ENCODE data around the gene TMEM273.

TMEM273 gene

DNA sequence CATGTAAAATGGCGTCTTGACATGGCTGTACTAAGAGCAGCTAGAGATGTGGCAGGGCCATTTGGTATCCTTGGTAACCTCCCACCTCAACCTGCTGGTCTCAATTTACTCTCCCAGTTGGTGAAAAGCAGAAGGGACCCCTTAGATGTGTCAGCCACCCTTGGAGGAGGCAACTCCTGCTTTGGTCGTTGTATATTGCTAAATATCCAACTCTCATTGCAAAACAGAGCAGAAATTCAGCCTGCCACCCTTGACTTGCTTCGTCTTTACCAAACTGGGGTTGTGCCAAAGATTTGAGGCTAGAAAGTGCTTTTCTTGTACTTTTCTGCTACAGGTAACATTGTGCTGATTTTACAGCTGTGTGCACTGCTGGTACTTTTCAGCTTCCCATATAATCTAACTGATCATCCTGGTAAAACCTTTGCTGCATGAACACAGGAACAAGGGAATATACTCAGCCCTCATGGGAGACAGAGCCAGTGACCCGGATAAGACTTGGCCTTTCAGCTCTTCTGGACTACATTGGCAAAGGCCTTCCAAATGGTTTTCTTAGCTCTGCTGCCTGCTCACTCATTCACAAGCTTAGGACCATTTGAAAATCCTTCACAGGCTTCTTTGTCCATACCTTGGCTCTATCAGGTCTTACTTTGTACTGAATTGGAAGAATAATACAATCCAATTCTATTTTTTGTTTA lies 70.7 kb downstream of the TMEM273 start:
- DNase-seq (ENCODE audit: low read depth in 1 of 2, low spot score in 1 of 2): no peak

DNA sequence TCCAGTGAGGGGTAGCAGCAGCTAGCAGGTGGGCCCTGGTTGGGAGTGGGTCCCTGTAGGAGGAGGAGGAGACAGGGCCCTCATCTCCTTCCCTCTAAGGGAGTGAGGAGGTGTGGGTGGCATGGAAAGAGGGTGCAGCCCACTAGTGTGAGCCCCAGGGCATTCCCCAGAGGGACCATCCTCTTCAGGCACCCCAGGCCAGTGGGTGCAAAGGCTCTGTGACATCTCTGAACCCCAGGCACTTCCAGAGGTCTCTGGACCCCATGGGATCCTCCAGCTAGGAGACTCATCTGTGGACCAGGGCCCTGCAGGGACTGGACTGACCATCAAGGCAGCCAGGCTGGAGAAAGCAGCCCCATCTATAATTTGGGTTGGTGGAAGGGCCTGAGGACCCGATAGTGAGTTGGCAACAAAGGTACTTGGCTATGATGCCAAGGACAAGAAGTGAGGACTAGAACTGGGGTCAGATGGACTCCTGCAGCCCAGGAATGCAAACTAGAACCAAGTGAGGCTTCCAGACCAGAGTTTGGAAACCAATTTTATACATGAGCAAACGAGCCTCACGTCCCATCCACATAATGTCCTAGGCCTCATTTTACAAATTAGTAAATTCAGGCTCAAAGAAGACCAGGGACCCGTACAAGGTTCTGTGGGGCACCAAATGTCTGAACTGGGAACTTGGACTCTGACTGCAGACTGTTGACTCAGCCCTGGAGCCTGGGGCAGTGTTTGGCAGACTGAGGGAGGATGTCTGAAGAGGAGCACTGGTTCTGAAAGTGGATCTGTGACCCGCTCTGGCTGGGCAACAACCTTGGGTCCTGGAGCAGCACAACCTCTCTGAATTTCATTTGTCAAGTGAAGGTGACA lies 71.4 kb downstream of the TMEM273 start:
- no peak for DNase-seq (ENCODE audit: low read depth in 1 of 2, low spot score in 1 of 2)

- DNase-seq (ENCODE audit: low read depth in 1 of 2, low spot score in 1 of 2): no peak
These were observed 72.2 kb downstream of the TMEM273 start for GRCh38 chr10:49115796-49116508.

GRCh38 chr10:49115015-49115795 lies 73.0 kb downstream of the TMEM273 start, which contains the start of gene VSTM4:
VSTM4 (minus strand) TSS chr10:49115522; CDS start chr10:49115485, 37 bp downstream.
- DNase-seq (ENCODE audit: low read depth in 1 of 2, low spot score in 1 of 2): no peak

- DNase-seq (ENCODE audit: low read depth in 1 of 2, low spot score in 1 of 2): no peak
These were observed 73.5 kb downstream of the TMEM273 start for GRCh38 chr10:49114718-49115014.

DNA sequence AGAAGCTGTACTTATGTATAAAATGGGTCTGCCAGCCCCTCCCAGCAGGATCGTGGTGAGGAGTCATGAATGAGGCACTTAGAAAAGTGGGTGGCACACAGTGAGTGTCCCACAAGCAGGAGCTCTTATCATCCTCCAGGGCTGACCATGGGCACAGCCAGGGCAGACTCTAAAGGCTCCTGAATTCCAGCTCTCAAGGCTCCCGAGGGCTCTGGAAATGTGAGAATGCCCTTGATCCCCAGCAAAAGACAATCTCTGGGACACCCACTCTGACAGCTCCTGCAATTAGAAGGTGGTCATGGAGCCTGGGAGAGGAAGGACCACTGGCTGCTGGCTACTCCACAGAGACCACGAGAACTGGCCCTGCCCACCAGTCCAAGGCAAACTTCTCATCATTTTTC lies 74.5 kb downstream of the TMEM273 start:
- no peak for DNase-seq (ENCODE audit: low read depth in 1 of 2, low spot score in 1 of 2)

DNA sequence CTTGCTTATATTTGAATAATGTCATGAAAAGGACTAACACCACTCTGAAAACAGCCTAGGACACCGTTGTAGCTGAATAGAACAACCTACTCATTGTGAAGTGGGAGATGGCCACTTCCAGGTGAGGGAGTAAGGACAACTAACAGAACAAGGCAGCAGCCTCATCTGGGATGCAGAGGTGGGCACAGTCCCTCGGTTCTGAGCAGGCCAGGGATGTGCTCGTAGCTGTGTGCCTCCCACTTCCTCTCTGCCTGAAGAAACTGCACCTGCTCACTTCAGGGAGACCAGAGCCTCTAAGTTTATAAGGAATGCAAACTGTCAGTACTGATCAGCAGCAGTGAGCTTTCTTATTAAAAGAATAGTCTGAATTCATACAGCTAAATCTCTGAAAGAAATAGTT lies 75.3 kb downstream of the TMEM273 start:
- no peak for DNase-seq (ENCODE audit: low read depth in 1 of 2, low spot score in 1 of 2)

DNA sequence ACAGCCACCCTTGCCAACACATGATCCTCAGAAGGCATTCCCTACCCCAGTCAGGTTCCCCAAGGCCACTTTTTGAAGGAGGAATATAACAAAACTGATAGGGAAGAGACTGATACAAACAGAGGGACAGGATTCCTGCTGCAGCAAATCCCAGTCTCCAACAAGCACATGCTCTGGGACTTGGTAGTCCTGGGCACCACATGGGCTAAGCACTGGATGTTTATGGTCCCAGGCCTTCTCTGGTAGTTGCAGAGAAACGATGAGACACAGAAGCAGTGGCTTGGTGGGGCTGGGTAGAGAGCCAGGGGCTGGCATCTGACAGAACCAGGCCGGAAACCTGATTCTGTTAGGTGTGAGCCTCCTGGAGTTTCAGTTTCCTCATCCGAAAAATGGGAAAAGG lies 76.1 kb downstream of the TMEM273 start:
- no peak for DNase-seq (ENCODE audit: low read depth in 1 of 2, low spot score in 1 of 2)

GRCh38 chr10:49111320-49111698 lies 76.9 kb downstream of the TMEM273 start:
- DNase-seq (ENCODE audit: low read depth in 1 of 2, low spot score in 1 of 2): no peak

DNA sequence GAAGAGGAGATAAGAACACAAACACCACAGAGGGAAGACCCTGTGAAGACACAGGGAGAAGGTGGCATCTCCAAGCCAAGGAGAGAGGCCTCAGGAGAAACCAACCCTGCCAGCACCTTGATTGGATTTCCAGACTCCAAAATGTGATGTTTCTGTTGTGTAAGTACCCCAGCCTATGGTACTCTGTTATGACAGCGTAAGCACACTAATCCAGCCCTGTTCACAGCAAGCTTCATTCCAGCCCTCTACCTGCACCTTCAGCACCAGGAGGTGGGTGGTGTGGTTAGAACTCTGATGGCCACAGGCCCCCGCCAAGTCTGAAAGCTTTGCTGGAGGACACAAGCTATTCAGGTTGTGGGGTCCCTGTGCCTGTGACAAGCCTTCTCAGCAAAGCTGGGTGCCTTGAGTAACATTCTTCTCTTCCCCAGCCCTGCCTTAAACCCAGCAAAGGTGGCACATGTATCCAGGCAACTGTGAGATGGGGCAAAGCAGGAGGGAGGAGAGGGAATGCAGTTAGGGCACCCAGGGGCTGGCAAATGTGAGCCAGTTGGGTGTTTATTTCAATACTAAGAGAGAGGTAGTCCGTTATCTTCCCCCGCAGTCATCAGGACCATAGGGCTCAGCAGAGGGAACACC lies 77.4 kb downstream of the TMEM273 start:
- DNase-seq (ENCODE audit: low read depth in 1 of 2, low spot score in 1 of 2): no peak

- no peak for DNase-seq (ENCODE audit: low read depth in 1 of 2, low spot score in 1 of 2)
These were observed 78.4 kb downstream of the TMEM273 start for GRCh38 chr10:49109669-49110340.

GRCh38 chr10:49108656-49109055 lies 79.5 kb downstream of the TMEM273 start:
- DNase-seq (ENCODE audit: low read depth in 1 of 2, low spot score in 1 of 2): no peak

- DNase-seq (ENCODE audit: low read depth in 1 of 2, low spot score in 1 of 2): no peak
These were observed 80.3 kb downstream of the TMEM273 start for GRCh38 chr10:49107887-49108267.

DNA sequence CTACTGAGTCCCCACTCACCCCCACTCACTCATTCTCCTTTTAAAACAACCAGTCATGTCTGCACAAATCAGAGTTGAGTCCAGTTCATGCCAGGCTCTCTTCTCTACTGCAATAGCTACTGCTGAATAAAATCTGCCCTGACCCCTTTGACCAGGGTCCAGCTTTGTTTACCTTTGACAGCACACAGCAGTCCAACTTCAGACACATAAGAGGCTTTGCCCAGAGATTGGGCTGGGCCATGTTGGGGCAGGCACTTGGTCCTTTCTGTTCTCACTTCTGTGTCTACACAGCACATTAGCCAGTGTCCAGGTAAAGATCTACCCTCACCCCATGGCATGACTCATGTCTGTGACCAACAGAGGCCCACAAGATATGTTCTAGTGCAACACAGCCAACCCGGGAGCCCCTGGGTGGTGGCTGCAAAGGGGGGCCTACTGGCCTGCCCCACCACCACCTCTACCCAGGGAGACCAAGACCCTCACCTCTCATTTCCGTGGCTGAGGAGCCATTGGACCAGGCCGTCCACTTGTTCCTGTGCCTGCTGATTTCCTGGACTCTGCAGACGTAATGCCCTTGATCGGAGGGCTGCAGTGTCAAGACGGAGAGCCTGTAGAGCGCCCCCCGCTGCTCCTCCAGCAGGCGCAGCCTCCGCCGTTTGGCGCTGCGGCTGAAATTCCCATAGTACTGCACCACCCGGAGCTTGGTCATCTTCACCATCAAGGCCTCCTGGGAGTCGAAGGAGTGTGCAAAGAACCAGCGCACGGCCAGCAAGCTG lies 80.9 kb downstream of the TMEM273 start:
- DNase-seq (ENCODE audit: low read depth in 1 of 2, low spot score in 1 of 2): no peak

DNA sequence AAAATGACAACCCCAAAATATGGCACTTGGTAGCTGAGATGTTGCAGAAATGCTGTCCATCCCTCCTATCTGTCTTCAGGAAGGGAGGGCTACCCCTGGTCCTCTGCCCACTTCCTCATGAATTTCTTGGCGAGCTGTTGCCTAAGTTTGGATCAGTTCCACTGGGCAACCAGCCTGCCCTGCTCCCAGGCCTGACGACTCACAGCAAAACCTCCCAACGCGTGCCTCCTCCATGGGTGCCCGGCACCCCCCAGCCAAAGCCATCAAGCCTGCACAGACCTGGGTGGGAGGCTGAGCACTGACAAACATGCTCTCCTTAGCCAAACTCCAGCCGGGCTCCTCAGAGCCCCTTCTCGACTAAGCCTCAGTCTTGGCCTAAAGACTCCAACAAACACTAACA lies 81.7 kb downstream of the TMEM273 start:
- DNase-seq (ENCODE audit: low read depth in 1 of 2, low spot score in 1 of 2): no peak

DNA sequence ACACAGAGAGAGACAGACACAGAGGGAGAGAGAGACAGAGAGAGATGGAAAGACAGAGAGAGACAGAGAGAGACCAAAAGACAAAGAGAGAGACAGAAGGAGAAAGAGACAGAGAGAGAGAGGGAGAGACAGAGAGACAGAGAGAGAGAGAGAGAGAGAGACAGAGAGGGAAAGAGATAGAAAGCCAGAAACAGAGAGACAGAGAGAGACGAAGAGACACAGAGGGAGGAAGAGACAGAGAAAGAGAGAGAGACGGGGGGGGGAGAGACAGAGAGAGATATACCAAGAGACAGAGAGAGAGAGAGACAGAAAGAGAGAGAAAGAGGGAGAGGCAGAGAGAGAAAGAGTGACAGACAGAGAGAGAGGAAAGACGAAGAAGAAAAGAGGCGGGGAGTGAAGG lies 83.1 kb downstream of the TMEM273 start:
- DNase-seq (ENCODE audit: low read depth in 1 of 2, low spot score in 1 of 2): no peak

All from activated T-helper 1 cell treated with anti-CD3 and anti-CD28 coated beads, Interleukin-2, amount 50 U/mL, for 16 hours (primary cell).